GM15510 (cell line): ENCODE measurements around the gene PLPPR4.

Source experiments
- POLR2A ChIP-seq: IDR thresholded peaks from 3 replicates; pipeline ENCODE4 v1.6.1; 2011; ENCODE audit warnings: borderline replicate concordance; ENCODE audit not compliant: insufficient read length; ENCODE audit errors: extremely low read depth

Gene PLPPR4

GRCh38 chr1:99264201-99265021 is at the start of gene PLPPR4:
Gene PLPPR4 (plus strand): TSS chr1:99264492. CDS start chr1:99264594, 102 bp downstream.
- no peak for TF ChIP-seq POLR2A

- TF ChIP-seq POLR2A: no peak
Observed at GRCh38 chr1:99216956-99217355, 47.3 kb upstream of the PLPPR4 start.

- no peak for TF ChIP-seq POLR2A
Observed at GRCh38 chr1:99217599-99217998, 46.7 kb upstream of the PLPPR4 start.

GRCh38 chr1:99218572-99218971 is 45.7 kb upstream of the PLPPR4 start:
- TF ChIP-seq POLR2A: no peak

GRCh38 chr1:99218999-99219398 is 45.3 kb upstream of the PLPPR4 start:
- TF ChIP-seq POLR2A: no peak

GRCh38 chr1:99227056-99227897 is 37.0 kb upstream of the PLPPR4 start:
- no peak for TF ChIP-seq POLR2A

- no peak for TF ChIP-seq POLR2A
Observed at GRCh38 chr1:99228153-99228552, 36.1 kb upstream of the PLPPR4 start.

GRCh38 chr1:99229122-99229521 is 35.2 kb upstream of the PLPPR4 start:
- TF ChIP-seq POLR2A: no peak

GRCh38 chr1:99230695-99231094 is 33.6 kb upstream of the PLPPR4 start:
- TF ChIP-seq POLR2A: no peak

- no peak for TF ChIP-seq POLR2A
Observed at GRCh38 chr1:99232172-99232571, 32.1 kb upstream of the PLPPR4 start.

GRCh38 chr1:99233446-99233845 is 30.8 kb upstream of the PLPPR4 start:
- no peak for TF ChIP-seq POLR2A

GRCh38 chr1:99236756-99237155 is 27.5 kb upstream of the PLPPR4 start:
- no peak for TF ChIP-seq POLR2A

- no peak for TF ChIP-seq POLR2A
Observed at GRCh38 chr1:99239690-99240089, 24.6 kb upstream of the PLPPR4 start.

- TF ChIP-seq POLR2A: no peak
Observed at GRCh38 chr1:99240621-99241020, 23.7 kb upstream of the PLPPR4 start.

- no peak for TF ChIP-seq POLR2A
Observed at GRCh38 chr1:99246152-99246551, 18.1 kb upstream of the PLPPR4 start.
